ENCODE data around the gene ERI3. TPM values are rescaled to one million over a fixed set of nuclear protein-coding genes. Genes with fewer than 3 reads are reported as not detected.

ERI3 gene
- total RNA-seq, 1 experiment from 2014 or later: 83.4 TPM

- no peak for DNase-seq (ENCODE audit: unreplicated experiment)
- POLR2A ChIA-PET: interaction anchor here (0.7 to 4.7 kb wide), 7 partner anchors 10 to 242 kb away, joined by 3 to 41 read pairs (median 4); no protein-coding TSS in a partner anchor
- H3K36me3 Mint-ChIP-seq (ENCODE audit: insufficient read depth, unreplicated experiment): peaks cover 26% of the 10 kb centered on the region
- H3K27me3 Mint-ChIP-seq (ENCODE audit: insufficient read depth, unreplicated experiment): no peaks in the 10 kb centered on the region
- no peak overlapping the region for H3K4me3 Mint-ChIP-seq (ENCODE audit: unreplicated experiment)
- no peaks in the 10 kb centered on the region for H3K9me3 Mint-ChIP-seq (ENCODE audit: unreplicated experiment)
- peaks cover 39% of the 10 kb centered on the region for H3K4me1 Mint-ChIP-seq (ENCODE audit: insufficient read depth, unreplicated experiment)
- intact Hi-C loops (cut with micrococcal nuclease): no loop called here
- TF ChIP-seq CTCF (IDR thresholded peaks at IDR 0.05; ENCODE audit: unreplicated experiment): no peak
- H3K27ac Mint-ChIP-seq (ENCODE audit: low read depth, unreplicated experiment): peak overlapping the region; percentile 46
- CTCF ChIA-PET: interaction anchor here (0.5 to 1.1 kb wide), 3 partner anchors 30 to 267 kb away, joined by 3 to 5 read pairs (median 3); no protein-coding TSS in a partner anchor
- BruUV-seq (replicated peaks): no TSS peak
Observed at GRCh38 chr1:44348061-44348485, 7.0 kb downstream of the ERI3 start.

GRCh38 chr1:44347280-44347679 is 7.8 kb downstream of the ERI3 start:
- no peak overlapping the region for H3K4me3 Mint-ChIP-seq (ENCODE audit: unreplicated experiment)
- POLR2A ChIA-PET: interaction anchor here (0.7 to 4.7 kb wide), 7 partner anchors 10 to 243 kb away, joined by 3 to 41 read pairs (median 3); no protein-coding TSS in a partner anchor
- peak overlapping the region; percentile 46 for H3K27ac Mint-ChIP-seq (ENCODE audit: low read depth, unreplicated experiment)
- H3K9me3 Mint-ChIP-seq (ENCODE audit: unreplicated experiment): no peaks in the 10 kb centered on the region
- CTCF ChIA-PET: interaction anchor here (0.8 to 1.3 kb wide), 2 partner anchors 247 to 248 kb away, joined by 5 read pairs; no protein-coding TSS in a partner anchor
- intact Hi-C loops (cut with micrococcal nuclease): no loop called here
- TF ChIP-seq CTCF (IDR thresholded peaks at IDR 0.05; ENCODE audit: unreplicated experiment): no peak
- DNase-seq (ENCODE audit: unreplicated experiment): no peak
- peaks cover 18% of the 10 kb centered on the region for H3K36me3 Mint-ChIP-seq (ENCODE audit: insufficient read depth, unreplicated experiment)
- no TSS peak for BruUV-seq (replicated peaks)
- H3K27me3 Mint-ChIP-seq (ENCODE audit: insufficient read depth, unreplicated experiment): no peaks in the 10 kb centered on the region
- peaks cover 35% of the 10 kb centered on the region for H3K4me1 Mint-ChIP-seq (ENCODE audit: insufficient read depth, unreplicated experiment)

GRCh38 chr1:44346878-44347277 is 8.2 kb downstream of the ERI3 start:
- intact Hi-C loops (cut with micrococcal nuclease): no loop called here
- H3K27me3 Mint-ChIP-seq (ENCODE audit: insufficient read depth, unreplicated experiment): no peaks in the 10 kb centered on the region
- POLR2A ChIA-PET: interaction anchor here (0.7 to 4.7 kb wide), 5 partner anchors 8 to 243 kb away, joined by 3 to 41 read pairs (median 7); partner anchors contain the start of gene ERI3

More at GRCh38 chr1:44346878-44347277, 8.2 kb downstream of the ERI3 start:
- no TSS peak for BruUV-seq (replicated peaks)
- H3K9me3 Mint-ChIP-seq (ENCODE audit: unreplicated experiment): no peaks in the 10 kb centered on the region
- H3K27ac Mint-ChIP-seq (ENCODE audit: low read depth, unreplicated experiment): peak overlapping the region; percentile 46
- H3K4me3 Mint-ChIP-seq (ENCODE audit: unreplicated experiment): no peak overlapping the region
- DNase-seq (ENCODE audit: unreplicated experiment): no peak
- no peak for TF ChIP-seq CTCF (IDR thresholded peaks at IDR 0.05; ENCODE audit: unreplicated experiment)
- CTCF ChIA-PET: interaction anchor here (0.7 to 1.3 kb wide), 2 partner anchors 125 to 248 kb away, joined by 3 to 5 read pairs; no protein-coding TSS in a partner anchor
- H3K4me1 Mint-ChIP-seq (ENCODE audit: insufficient read depth, unreplicated experiment): peaks cover 35% of the 10 kb centered on the region
- H3K36me3 Mint-ChIP-seq (ENCODE audit: insufficient read depth, unreplicated experiment): peaks cover 14% of the 10 kb centered on the region
